GM21381 (cell line): ENCODE data around the gene OR8D2.
"Not testable (repeated sequence)": the region's sequence is repeated elsewhere in the genome, so short reads cannot be mapped to it uniquely, and the experiment has no call there.

Experiments
- ATAC-seq: cut with Tn5 transposase; IDR thresholded peaks from one replicate; pipeline ENCODE4 v1.9.1; 2021; ENCODE audit warnings: mild to moderate bottlenecking, moderate library complexity; ENCODE audit not compliant: unreplicated experiment

OR8D2 gene

GRCh38 chr11:124294687-124295086, 25.3 kb downstream of the OR8D2 start:
- ATAC-seq, result no peak

DNA sequence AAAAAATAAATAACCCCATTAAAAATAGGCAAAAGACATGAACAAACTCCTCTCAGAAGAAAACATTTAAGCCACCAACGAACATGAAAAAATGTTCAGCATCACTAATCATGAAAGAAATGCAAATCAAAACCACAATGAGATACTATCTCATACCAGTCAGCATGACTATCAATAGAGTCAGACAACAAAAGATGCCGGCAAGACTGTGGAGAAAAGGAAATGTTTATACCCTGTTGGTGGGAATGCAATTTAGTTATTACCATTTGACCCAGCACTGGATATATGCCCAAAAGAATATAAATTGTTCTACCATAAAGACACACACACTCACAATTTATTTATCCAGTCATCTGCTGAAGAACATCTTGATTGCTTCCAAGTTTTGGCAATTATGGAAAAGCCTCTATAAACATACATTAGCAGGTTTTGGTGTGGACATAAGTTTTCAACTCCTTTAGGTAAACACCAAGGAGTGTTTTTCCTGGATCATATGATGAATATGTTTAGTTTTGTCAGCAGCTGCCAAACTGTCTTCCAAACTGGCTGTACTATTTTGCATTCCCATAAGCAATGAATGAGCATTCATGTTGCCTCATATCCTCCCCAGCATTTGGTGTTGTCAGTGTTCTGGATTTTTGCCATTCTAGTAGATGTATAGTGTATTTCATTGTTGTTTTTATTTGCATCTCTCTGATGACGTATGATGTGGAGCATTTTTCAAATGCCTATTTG, 34.2 kb downstream of the OR8D2 start:
- no peak for ATAC-seq

DNA sequence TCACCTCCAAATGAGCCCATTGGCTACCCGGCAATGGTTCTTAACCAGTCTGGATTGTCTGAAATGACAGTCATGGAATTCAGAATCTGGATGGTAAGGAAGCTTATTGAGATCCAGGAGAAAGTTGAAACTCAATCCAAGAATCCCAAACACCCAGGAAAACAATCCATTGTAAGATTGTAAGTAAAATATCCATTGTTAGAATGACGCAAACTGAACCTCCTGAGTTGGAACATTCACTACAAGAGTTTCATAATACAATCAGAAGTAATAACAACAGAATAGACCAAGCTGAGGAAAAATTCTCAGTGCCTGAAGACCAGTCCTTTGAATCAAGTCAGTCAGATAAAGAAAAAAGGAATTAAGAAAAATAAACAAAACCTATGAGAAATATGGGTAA, 41.7 kb downstream of the OR8D2 start:
- ATAC-seq, result no peak

GRCh38 chr11:124277804-124278203, 42.2 kb downstream of the OR8D2 start:
- ATAC-seq, result no peak

DNA sequence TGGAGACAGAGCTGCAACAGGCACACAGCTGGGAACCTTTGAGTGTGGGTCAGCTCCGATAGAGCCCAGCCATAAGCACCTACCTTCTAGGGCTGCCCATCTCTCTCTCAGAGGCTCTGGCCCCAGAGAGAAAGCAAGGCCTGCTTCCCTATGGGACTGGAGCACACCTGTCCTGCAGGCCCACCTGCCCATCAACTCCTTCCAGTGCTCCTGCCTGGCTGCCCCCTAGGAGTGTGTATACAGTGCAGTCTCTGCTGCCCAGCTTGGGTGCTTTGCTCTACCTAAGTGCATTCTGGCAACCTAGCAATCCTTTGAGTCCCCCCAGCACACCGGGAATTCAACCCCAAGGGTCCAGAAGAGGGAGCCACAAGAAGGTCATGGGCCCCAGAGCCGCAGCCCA, 42.8 kb downstream of the OR8D2 start:
- ATAC-seq, result no peak

DNA sequence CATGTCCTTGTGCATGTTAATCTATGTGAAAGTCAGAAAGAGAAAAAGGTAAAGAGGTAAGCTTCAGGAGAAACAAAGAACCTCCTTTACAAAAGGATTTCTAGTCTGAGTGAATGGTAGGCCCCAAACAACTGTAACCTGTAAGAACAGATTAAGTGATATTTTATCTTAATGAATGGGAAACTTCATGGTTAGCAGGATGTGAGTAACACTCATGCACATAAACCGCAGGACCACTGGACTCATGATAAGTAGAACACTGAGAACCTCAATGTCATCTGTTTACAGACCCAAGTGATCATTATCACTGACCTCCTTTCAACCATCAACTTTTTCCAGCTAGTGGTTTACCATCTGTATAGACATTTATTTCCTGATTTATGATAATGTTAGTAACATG, 43.9 kb downstream of the OR8D2 start:
- no peak for ATAC-seq

GRCh38 chr11:124274000-124274399, 46.0 kb downstream of the OR8D2 start:
- ATAC-seq, result no peak

- ATAC-seq, result not testable (repeated sequence)
Observed at GRCh38 chr11:124270886-124271285, 49.1 kb downstream of the OR8D2 start.
